ENCODE measurements around the gene OR2AG2.
"Not testable (repeated sequence)": the region's sequence is repeated elsewhere in the genome, so short reads cannot be mapped to it uniquely, and the experiment has no call there.

The OR2AG2 gene

GRCh38 chr11:6771926-6772893, at the start of gene OR2AG2:
OR2AG2 (minus strand) TSS chr11:6771976; CDS start chr11:6768957, 3,019 bp downstream.
- DNase-seq (ENCODE audit: low read depth in 2 of 2) = no peak

- no peak for DNase-seq (ENCODE audit: low read depth in 2 of 2)
Observed at GRCh38 chr11:6818967-6819366, 47.2 kb upstream of the OR2AG2 start.

GRCh38 chr11:6817694-6818093, 45.9 kb upstream of the OR2AG2 start:
- DNase-seq (ENCODE audit: low read depth in 2 of 2) = no peak

- no peak for DNase-seq (ENCODE audit: low read depth in 2 of 2)
Observed at GRCh38 chr11:6813656-6814055, 41.9 kb upstream of the OR2AG2 start.

- no peak for DNase-seq (ENCODE audit: low read depth in 2 of 2)
Observed at GRCh38 chr11:6812390-6813005, 40.7 kb upstream of the OR2AG2 start.

- DNase-seq (ENCODE audit: low read depth in 2 of 2) = not testable (repeated sequence)
Observed at GRCh38 chr11:6801075-6801474, 29.3 kb upstream of the OR2AG2 start.

GRCh38 chr11:6799402-6799801, 27.6 kb upstream of the OR2AG2 start, which contains the start of gene OR6A2:
OR6A2 (minus strand) TSS chr11:6799689; CDS start chr11:6795708, 3,981 bp downstream.
- DNase-seq (ENCODE audit: low read depth in 2 of 2) = no peak

- DNase-seq (ENCODE audit: low read depth in 2 of 2) = no peak
Observed at GRCh38 chr11:6794639-6795038, 22.9 kb upstream of the OR2AG2 start.

- DNase-seq (ENCODE audit: low read depth in 2 of 2) = no peak
Observed at GRCh38 chr11:6790546-6790945, 18.8 kb upstream of the OR2AG2 start.

GRCh38 chr11:6782720-6783119, 10.9 kb upstream of the OR2AG2 start, which contains the start of gene OR2AG1:
OR2AG1 (plus strand) TSS chr11:6783020; CDS start chr11:6785038, 2,018 bp downstream.
- DNase-seq (ENCODE audit: low read depth in 2 of 2) = no peak

GRCh38 chr11:6780829-6781228, 9.1 kb upstream of the OR2AG2 start:
- no peak for DNase-seq (ENCODE audit: low read depth in 2 of 2)

GRCh38 chr11:6778518-6778917, 6.7 kb upstream of the OR2AG2 start:
- no peak for DNase-seq (ENCODE audit: low read depth in 2 of 2)

GRCh38 chr11:6757373-6757967, 14.3 kb downstream of the OR2AG2 start:
- DNase-seq (ENCODE audit: low read depth in 2 of 2) = no peak

GRCh38 chr11:6755953-6756347, 15.8 kb downstream of the OR2AG2 start:
- DNase-seq (ENCODE audit: low read depth in 2 of 2) = no peak

GRCh38 chr11:6755303-6755952, 16.3 kb downstream of the OR2AG2 start:
- DNase-seq (ENCODE audit: low read depth in 2 of 2) = no peak

GRCh38 chr11:6747097-6747668, 24.6 kb downstream of the OR2AG2 start:
- DNase-seq (ENCODE audit: low read depth in 2 of 2) = no peak

- DNase-seq (ENCODE audit: low read depth in 2 of 2) = no peak
Observed at GRCh38 chr11:6746626-6747025, 25.1 kb downstream of the OR2AG2 start.

GRCh38 chr11:6746086-6746618, 25.6 kb downstream of the OR2AG2 start:
- DNase-seq (ENCODE audit: low read depth in 2 of 2) = no peak

GRCh38 chr11:6745465-6746015, 26.2 kb downstream of the OR2AG2 start:
- DNase-seq (ENCODE audit: low read depth in 2 of 2) = no peak

- no peak for DNase-seq (ENCODE audit: low read depth in 2 of 2)
Observed at GRCh38 chr11:6745018-6745417, 26.8 kb downstream of the OR2AG2 start.

GRCh38 chr11:6742260-6742659, 29.5 kb downstream of the OR2AG2 start:
- no peak for DNase-seq (ENCODE audit: low read depth in 2 of 2)
